ENCODE results near the gene IGF1. TPM values are rescaled to one million over a fixed set of nuclear protein-coding genes. Genes with fewer than 3 reads are reported as not detected.

The IGF1 gene
- polyA plus RNA-seq, 1 donor, result 21.8 TPM

DNA sequence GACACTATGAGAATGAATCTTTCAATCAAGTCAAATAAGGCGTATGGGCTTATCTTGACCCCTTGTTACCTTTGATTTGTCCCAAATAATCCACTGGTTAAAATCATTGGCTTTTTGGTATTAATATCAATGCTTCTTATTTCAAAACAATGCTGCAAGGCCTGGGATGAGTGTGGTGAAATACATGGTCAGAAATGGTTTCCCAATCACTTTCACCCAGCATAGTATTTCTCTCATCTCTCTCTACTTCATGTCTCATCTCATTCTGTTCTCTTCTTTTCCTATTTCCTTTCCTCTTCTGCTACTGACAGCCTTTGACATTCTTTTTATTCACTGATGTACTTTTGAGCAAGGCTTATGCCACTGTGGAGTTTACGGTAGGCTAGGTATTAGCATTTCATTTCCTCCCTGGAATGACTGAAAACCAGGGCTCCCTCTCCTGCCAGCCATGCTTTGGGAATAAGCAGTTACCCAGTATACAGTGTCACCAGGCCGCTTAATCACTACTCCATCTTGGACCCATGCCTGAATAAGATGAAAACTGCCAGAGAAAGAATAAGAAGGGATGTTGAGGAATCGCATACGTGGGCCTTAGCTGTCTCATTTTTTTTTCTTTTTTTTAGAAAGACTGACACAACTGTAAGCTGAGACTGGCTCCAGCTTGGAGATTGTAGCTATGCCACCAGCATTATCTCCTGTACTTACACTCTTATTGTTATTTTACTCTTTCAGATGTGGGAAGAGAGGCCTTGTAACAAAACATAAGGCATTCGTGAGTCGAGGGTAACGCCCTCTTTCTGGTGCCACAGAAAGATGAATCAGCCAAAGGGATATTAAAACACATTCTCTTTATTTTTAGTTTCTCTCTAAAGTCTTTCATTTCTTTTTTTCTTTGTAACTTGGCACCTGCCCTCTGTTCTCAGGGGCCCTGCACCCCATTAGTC is 53.5 kb downstream of the IGF1 start:
- no peak for DNase-seq

DNA sequence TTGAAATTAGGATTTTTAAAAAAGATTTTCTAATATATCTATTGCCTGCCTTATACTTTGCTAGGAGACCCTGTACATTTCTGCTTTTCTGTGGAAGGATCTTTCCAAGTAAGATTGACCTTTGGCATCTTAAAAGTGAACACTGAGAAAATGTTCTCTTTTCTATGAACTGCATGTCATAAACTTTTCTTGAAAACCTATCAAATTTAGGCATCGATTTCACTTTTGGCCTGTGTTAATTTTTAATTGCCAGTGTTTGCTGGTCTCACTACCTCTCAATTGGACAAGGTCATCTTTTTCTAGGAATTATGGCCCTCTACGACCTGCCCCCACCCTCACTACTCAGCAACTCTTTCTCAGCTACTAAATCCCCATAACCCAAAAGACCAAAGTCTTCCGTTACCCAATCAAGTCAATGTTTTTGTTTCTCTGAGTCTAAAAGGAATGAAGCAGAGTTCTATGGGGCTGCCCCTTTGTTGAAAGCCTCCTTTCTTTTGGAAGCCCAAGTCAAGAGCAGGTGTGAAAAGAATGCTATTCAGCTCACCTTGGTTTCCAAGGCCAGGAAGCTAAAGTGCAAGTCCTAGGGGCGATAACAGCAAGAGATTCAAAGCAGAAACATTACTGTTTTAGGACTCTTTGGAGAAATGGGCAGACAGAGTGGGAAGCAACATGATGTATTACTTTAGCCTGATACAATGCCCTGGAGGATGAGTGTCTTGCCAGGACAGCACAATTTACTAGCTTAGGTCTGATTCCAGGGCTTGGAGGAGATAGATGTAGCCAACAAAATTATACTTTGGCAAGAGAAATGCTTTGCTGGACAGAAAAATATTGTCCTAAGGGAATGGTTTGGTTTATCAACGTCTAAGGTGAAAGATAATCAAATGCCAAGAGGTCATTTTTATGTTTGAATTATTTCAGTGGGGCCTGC is 55.0 kb downstream of the IGF1 start:
- DNase-seq, result no peak

DNA sequence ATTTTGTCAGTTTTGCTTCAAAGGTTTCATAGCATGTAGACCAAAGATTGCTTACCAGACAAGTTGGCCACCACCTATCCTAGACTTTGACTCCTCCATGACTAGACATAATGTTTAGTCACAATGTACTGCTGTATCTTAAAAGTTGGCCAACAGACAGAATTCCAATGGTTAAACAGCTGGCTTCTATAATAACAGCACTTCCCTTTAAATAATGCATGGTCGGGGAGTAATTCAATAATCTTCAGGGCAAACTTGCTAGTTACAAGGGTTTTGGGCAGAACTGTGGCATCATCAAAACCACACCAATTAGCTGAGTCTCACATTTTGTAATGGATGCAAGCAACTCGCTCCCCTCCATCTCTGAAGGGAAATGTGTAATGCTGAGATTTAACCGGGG is 56.9 kb downstream of the IGF1 start:
- no peak for DNase-seq

DNA sequence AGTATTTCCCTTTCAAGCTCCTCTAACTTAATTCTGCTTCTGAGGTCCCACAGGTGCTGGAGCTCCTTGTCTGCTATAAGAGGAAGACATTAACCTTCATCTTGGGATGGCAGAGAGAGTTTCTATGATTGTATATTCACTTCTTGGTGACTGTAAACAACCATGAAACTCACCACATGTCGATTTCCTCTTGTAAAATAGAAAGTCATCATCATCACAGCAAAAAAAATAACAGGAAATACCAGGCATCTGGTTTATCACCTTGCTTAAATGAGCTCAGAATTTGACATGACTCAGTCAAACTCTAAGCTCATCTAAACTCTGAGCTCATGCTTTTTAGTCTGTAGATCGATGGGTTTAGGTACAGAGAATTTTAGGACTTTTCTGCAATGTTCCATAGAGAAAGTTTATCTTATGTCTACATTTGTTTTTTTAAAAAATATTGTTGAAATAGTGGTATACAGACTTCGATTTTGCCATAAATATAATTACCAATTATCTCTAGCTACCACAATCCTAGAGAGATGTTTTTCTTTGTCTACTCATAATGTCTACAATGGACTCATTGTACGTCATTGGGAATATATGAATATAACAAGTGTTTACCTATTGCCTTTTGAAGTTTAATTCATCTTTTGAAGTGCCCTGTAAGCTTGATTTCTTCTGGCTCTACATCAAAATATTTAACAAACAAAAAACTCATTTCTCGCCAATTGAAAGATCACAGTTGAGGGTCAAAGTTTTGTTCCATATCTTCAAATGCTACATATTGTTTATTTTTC is 58.4 kb downstream of the IGF1 start:
- no peak for DNase-seq

DNA sequence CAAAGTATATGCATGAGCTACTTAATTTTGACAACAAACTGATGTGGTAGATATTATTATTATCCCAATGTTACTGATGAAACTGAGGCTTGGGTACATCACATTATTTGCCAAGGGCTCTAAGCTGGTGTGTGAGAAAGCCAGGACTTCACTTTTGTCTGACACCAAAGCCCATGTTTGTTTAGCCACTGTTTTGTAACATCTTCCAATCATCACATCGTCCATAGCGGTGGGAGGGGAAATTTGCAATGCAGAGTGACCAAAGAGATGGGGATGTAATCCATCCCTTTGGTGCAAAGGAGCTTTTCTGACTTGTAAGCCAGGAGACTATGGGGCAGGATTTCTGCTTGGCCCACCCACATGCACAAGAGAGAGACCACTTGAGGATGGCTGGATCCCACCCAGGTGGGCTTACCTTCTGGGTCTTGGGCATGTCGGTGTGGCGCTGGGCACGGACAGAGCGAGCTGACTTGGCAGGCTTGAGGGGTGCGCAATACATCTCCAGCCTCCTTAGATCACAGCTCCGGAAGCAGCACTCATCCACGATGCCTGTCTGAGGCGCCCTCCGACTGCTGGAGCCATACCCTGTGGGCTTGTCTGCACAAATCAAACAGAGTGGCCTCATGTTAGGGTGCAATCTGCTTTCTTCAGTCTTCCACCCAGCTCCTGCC is 61.1 kb downstream of the IGF1 start:
- DNase-seq, result no peak

DNA sequence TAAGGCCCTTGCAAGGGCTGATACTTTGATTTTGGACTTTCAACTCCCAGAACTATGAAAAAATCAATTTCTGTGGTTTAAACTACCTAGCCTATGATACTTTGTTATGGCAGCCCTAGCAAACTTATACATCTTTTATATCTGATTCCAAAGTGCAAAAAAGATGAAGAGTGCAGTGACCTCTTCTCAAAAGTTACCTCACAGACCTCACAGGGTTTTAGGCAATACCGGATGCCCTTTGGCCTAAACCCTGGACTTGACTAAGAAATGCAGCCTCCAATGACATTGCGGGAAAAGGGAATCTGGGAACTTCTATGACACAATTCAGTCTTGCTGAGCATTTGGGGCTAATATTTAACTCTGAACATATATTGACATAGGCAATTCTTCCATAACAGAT is 63.3 kb downstream of the IGF1 start:
- DNase-seq, result no peak

DNA sequence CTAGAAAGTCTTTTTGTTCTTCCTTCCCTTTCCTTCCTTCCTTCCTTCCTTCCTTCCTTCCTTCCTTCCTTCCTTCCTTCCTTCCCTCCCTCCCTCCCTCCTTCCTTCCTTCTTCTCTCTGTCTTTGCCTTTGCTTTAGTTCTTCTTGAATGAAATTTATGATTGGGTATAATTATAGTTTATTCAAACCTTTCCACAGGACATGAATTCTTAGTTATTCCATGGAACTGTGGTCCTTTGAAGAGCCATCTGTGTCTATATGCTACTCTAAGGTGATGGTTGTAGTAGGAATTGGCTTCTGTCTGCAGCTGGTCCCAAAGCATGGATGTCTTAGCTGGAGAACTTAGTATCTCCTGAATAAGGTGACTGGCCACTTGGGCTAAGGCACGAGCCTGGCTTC is 64.8 kb downstream of the IGF1 start:
- DNase-seq, result no peak

DNA sequence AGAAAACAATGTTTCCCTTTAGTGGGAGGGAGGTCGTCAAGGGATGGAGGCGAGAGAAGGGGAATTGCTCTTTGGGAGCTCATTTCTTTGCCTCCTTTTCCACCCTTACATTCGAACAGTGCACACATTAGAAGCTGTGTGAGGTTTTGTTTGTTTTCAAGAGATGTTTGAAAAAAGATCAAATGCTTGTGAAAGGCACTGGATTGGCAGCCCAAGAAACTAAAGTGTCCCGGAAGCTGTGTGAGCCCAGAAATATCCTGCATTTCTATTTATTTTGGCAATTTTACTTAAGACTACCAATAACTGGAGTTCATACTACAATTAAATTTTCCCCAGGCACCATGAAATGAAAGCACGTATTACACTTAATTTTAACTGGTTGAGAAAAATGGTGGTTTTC is 67.0 kb downstream of the IGF1 start:
- no peak for DNase-seq

DNA sequence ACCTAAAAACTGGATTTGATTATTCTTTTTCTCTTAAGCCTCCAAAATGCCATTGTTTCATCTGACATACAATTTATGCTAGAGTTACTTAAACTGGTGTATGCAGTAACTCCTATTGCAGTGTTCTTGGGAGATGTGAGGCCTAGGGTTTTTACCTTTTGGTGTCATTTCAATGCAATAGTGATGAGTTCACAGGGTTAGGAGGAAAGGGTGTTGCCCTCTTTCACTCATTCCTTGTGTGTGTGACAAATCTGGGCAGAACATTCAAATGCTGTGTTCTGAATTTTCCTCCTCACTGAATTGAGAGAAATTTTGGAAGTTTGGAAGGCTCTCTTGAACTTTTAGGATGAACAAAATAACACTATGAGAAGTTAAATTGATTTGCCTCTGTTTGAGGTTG is 69.9 kb downstream of the IGF1 start:
- no peak for DNase-seq

DNA sequence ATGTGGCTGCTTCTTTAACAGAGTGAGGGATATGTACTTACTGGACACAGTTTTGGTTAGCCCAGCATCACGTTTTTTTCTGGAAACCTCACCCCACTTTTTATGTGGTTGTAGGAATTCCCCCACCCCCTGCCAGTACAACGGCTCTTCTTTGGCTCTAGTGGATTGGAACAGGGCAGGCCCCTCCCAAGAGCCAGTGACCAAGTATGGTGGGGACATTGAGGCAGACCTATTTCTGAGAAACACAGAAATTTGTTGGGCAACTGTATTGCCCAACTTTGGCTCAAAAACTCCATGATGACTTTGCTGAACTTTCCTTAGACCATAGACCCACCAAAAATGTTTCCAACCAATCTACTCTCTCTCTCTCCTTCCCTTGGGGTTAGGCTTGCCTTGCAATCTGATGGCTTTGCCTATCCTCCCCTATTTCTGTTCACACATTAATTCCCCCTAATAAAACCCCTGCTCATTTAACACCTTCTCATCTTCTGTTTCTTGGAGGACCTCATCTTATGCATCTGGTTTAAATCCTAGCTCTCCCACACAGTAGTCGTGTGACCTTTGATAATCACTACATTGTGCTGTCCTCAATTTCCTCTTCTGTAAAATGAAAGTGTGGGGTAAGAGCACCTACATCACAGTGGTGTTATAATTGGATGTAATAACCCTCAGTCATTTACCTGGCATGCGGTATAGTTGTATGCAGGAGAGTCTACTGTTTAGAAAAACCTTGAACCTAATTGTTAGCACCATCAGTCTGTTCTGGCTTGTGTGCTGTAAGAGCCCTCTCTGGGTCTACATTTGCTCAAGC is 71.7 kb downstream of the IGF1 start:
- no peak for DNase-seq

DNA sequence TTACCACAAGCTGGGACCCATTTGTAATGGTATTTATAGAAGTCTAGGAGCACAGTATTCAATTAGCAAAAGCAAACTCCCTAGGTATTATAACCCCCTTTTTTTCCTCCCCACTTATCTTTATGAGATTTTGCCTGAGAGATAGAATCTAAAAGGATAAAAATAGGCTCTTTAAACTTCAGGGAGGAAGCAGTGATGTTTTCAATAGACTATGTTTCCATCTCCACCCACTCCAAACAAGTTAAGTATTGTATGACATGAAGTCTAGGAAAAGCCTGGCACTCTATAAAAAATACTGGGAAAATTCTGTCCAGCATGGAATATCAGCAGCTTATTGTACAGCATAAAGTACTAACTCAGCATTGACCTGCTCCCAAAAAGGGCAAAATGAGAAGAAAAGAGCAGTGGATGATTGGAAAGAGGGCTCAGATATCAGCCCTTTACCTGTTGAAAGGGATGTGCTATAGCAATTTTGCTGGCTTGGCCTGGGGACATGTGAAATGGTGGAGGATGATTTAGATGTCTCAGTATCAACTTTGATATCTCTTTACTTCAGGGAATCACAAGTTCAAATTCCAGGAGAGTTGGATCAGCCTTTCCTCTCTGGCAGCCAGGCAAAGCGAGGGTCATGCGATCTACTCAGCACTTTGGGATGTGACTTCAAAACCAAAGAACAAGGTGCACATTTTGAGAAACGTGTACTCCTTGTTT is 72.4 kb downstream of the IGF1 start:
- no peak for DNase-seq

DNA sequence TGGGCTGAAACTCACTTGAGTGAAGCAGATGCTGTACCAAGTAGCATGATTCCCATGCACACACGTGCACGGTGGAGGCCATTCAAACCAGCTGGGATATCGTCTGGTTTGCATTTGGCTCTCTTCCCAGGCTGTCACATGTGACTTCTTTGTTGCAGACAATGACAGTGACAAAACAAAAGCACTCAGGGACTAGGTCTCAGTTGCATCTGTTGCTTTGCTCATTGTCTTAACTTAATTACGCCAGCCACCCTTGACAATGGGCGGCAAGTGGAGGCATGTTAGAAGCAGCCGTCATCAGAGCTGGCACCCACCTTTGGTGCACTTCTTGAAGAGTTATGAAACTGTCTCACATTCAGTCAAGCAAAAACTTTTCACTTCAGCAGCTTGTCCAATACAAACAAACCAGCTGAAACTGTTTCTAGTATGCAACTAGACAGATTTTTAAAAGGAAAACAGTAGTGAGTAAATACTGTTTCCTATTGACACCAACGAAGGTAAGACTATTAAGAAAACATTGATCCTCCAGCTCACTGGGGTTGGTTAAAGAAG is 74.3 kb downstream of the IGF1 start:
- peak; percentile 58 for DNase-seq

DNA sequence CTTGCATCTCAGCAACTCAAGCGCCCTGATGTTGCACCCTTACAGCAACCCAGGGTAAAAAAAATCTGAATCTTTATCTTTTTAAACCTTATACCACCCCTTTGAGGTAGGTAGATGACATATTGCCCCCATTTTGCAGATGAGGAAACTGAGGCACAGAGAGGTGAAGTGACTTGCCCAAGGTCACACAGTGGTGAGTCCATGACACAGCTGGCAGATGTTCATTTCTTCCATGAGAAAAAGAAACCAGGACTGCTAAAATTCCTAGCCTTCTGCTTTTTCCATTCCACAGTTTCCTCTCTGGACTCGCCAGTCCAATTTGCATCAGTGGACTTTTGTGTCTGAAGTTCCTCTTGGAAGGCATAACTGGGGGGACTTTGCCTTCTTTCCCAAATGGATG is 79.3 kb downstream of the IGF1 start:
- DNase-seq, result no peak

DNA sequence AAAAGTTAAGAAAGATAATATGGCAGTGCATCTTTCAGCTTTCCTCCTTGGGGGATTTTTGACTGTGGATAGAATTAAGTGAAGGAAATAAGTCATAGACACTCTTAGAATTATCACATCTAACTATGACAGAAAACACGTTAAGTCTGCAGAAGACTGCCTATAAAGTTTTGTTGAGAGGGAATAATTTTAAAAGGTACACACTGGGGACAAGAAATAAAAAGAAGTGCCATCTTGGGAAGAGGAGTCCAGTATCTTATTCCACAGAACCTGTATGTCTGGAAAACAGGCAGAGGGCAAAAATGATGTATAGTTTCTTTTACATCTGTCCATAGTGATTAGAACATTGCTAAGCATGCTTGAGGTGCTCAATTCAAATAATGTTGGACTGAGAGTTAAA is 80.7 kb downstream of the IGF1 start:
- no peak for DNase-seq

DNA sequence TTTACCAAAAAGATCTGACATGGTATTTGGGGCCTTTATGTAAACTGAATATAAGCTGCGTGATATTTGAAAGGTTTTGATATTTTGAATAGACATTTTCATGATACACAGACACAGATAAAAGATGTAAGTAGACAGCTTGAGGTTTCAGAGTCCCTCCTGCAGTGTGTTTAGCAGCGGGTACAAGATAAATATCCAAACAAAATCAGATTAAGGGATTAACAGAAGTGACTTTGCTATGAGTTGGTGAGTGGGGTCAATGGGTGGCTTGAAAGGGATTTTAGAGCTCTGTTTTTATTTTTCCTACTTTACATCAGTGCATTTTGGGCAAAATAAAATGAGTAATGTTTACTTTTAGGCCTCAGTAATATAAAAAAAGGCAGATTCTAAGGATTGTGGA is 84.1 kb downstream of the IGF1 start:
- DNase-seq, result no peak

DNA sequence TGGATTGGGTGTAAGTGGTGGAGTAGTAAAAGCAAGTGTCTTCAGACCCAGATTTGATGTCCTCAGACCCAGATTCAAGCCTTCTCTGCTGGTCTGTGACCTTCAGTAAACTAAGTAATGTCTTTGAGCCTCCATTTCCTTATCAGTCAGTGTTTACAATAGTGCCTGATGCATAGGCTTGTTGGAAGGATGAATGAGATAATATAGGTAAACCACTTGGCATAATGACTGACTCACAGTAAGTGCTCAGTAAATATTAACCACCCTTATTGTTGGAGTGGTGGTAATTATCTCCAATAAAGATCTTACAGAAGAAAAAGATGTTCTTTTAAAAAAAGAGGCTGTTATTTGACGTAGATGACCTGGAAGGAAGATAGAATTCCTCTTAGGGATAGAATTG is 86.2 kb downstream of the IGF1 start:
- DNase-seq, result no peak

DNA sequence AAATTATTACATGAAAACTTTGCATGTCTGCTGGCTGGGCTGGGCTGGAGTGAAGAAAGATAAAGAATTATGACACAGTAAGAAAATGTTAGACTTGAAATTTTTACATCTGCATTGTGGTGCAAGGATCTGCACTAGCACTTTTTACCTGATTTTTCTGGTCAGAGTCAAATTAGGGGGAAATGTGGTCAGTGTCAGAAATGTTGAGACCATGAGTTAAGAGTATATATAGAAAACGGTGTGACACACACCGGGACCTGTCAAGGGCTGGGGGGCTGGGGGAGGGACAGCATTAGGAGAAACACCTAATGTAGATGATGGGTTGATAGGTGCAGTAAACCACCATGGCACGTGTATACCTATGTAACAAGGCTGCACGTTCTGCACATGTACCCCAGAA is 90.3 kb downstream of the IGF1 start:
- no peak for DNase-seq

DNA sequence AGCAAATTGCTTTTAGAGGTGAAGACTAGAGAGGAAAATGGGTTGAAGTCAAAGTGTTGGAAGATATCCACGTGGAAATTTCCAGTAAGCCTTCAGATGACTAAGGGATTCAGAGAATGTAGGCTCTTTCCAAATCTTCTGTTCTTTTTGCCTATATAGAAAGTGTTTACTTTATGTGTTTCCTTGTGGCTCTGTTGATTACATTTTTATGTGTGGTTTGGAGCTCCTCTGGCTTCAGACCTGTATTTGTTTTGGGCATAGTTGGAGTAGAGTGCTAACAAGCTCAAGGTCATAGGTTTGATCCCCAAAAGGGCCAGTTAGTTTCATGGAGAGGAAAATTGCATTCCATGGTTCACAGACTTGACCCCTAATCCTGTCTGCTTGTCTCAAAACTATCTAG is 91.9 kb downstream of the IGF1 start:
- DNase-seq, result no peak

DNA sequence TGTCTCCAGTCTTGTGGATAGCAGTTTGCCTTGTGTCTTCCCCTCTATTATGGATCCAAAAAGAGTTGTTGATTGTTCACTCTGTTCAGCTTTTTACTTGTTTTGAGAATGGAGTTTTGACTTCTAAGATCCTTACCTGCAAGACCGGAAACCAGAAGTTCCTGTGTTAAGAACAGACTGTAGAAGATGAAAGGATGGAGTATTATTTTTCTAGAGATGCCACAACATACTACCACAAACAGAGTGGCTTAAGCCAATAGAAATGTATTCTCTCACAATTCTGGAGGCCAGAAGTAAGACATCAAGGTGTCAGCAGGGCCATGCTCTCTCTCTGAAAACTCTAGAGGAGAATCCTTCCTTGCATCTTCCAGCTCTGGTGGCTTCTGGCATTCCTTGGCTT is 95.0 kb downstream of the IGF1 start:
- no peak for DNase-seq

Data from hindlimb muscle (tissue), 1 donor.